Glutamatergic neuron (in vitro differentiated cells): ENCODE results near the gene TSPAN17. TPM values are rescaled to one million over a fixed set of nuclear protein-coding genes. Genes with fewer than 3 reads are reported as not detected.

Experiments used
- DNase-seq: peaks from one replicate; pipeline ENCODE4 v3.0.0; 2022
- H3K27ac Mint-ChIP-seq: one replicate; pipeline ENCODE4 v1.8.0; 2020; ENCODE audit warnings: mild to moderate bottlenecking, mixed read lengths, inconsistent platforms; ENCODE audit not compliant: unreplicated experiment
- H3K27me3 Mint-ChIP-seq: one replicate; pipeline ENCODE4 v1.8.0; 2020; ENCODE audit warnings: mild to moderate bottlenecking, moderate library complexity, mixed read lengths, inconsistent platforms; ENCODE audit not compliant: unreplicated experiment
- H3K36me3 Mint-ChIP-seq: one replicate; pipeline ENCODE4 v1.8.0; 2020; ENCODE audit warnings: mild to moderate bottlenecking, mixed read lengths, inconsistent platforms; ENCODE audit not compliant: unreplicated experiment
- H3K4me1 Mint-ChIP-seq: one replicate; pipeline ENCODE4 v1.8.0; 2020; ENCODE audit warnings: mild to moderate bottlenecking, low read depth, mixed read lengths, inconsistent platforms; ENCODE audit not compliant: unreplicated experiment
- H3K4me3 Mint-ChIP-seq: one replicate; pipeline ENCODE4 v1.8.0; 2020; ENCODE audit warnings: mild to moderate bottlenecking, mixed read lengths, inconsistent platforms; ENCODE audit not compliant: unreplicated experiment
- H3K9me3 Mint-ChIP-seq: one replicate; pipeline ENCODE4 v1.8.0; 2020; ENCODE audit warnings: mild to moderate bottlenecking, moderate library complexity, mixed read lengths, inconsistent platforms; ENCODE audit not compliant: unreplicated experiment
- CTCF ChIP-seq: fragments of 200-600 bp; sonication (generic); IDR thresholded peaks from one replicate; pipeline ENCODE4 v1.5.0; 2021; ENCODE audit not compliant: partially characterized antibody, unreplicated experiment
- total RNA-seq: library from RNA; stranded (reverse); fragmentation: NEBNext Ultra II Directional; extraction: Animal tissue kit (Norgen Biotek cat#: 25700); gene quantifications from one replicate; pipeline ENCODE4 v1.2.1, GENCODE V29; 2021; ENCODE audit not compliant: unreplicated experiment

The TSPAN17 gene
- total RNA-seq, 1 donor from 2014 or later: 97.2 TPM

GRCh38 chr5:176676361-176676824 lies 29.1 kb downstream of the TSPAN17 start:
- Mint-ChIP-seq H3K36me3 (no peaks in the 10 kb centered on the region), H3K27me3 (peaks cover 6% of the 10 kb centered on the region), H3K9me3 (peaks cover 3% of the 10 kb centered on the region)

DNA sequence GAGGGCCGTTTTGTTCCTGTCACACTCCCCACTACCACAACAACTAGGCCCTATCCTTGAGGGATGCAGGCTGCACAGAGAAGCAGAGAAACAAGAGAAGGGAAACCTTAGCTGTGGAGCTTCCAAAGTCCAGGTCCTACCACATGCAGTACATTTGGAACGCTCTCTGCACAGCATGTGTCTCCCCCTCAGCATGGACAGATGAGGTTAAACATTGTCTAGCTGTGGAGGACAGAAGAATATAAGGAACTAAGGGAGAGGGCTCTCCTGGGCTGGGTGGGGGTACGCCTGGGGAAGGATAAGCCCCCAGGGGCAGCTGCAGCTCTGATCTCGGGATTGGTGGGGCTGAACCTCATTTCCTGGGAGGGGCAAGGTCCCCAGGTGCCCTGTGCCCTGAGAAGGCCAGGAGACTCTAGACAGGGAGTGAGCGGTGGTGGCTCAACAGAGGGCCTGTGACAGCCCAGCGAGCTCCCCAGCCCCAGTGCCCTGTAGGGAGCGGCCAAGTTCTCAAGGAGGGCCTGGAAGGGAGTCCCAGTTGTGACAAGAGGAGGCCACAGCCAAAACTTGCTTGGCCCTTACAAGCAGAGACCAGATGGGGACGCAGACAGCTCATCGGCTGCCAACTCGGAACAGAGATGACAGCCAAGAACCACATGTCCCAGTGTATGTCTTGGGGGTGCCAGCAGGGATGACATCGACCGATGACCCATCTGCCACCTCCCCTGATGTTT lies 30.1 kb downstream of the TSPAN17 start:
- H3K27me3 Mint-ChIP-seq: peaks cover 9% of the 10 kb centered on the region
- TF ChIP-seq CTCF: no peak
- no peak for DNase-seq

More at GRCh38 chr5:176676361-176676824, 29.1 kb downstream of the TSPAN17 start:
- no peak overlapping the region for H3K4me3 Mint-ChIP-seq
- peaks cover 12% of the 10 kb centered on the region for H3K4me1 Mint-ChIP-seq
- TF ChIP-seq CTCF: no peak
- H3K27ac Mint-ChIP-seq: no peak overlapping the region
- DNase-seq: no peak

GRCh38 chr5:176678584-176678983 lies 31.3 kb downstream of the TSPAN17 start:
- Mint-ChIP-seq H3K36me3 (no peaks in the 10 kb centered on the region), H3K9me3 (peaks cover 3% of the 10 kb centered on the region), H3K4me3 (no peak overlapping the region), H3K27ac (no peak overlapping the region), H3K4me1 (peaks cover 11% of the 10 kb centered on the region), H3K27me3 (peaks cover 7% of the 10 kb centered on the region)
- DNase-seq: no peak
- no peak for TF ChIP-seq CTCF

More for the DNA sequence above, 30.1 kb downstream of the TSPAN17 start:
- Mint-ChIP-seq H3K36me3 (no peaks in the 10 kb centered on the region), H3K4me3 (no peak overlapping the region), H3K9me3 (peaks cover 3% of the 10 kb centered on the region), H3K4me1 (peaks cover 11% of the 10 kb centered on the region), H3K27ac (no peak overlapping the region)

DNA sequence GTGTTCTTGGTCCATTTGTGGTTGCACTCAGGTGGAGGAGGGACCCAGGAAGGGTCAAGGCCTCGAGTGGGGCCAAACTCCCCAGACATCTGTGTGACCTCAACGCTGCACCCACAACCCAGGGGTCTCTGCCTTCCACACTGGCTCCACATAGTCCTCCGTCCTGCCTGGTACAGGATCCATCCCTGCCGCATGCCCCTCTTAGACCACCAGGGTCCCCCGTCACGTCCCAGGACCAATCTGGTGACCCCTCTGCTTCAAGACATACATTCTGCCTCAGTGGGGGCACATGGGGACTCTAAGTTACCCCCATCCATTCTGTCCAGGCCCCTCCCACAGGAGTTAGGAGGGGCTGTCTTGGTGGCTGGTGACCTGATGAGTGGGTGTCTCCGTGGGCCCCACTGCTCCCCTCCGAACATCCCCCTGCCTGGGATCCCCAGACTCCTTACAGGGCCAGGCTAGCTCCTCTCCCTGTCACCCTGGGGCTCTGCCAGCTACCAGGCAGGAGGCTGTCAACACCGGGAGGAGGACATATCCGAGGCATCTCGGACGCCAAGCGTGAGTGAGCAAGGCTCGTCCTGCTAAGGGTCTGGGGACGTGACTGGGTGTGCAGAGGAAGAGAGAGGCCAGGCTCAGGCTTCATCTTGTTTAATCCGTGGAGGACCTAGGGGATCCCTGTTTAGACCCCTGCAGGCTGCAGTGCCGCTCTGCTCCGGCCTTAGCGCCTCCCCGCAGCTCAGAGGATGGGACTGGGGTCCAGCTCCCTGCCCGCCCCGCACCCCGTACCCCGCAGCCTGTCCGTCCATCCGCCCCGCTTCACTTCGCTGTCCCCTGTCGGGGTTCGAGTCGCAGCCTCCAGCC lies 32.3 kb downstream of the TSPAN17 start:
- Mint-ChIP-seq H3K27ac (no peak overlapping the region), H3K4me3 (no peak overlapping the region), H3K36me3 (peaks cover 5% of the 10 kb centered on the region), H3K4me1 (peaks cover 9% of the 10 kb centered on the region), H3K9me3 (peaks cover 3% of the 10 kb centered on the region), H3K27me3 (peaks cover 5% of the 10 kb centered on the region)
- DNase-seq: no peak
- peak; percentile 33 for TF ChIP-seq CTCF
